Measurements from ENCODE around the gene NCKAP1.

GRCh38 chr2:182933629-182934028 lies 104.6 kb downstream of the NCKAP1 start:
- TF ChIP-seq POLR2A (IDR thresholded peaks at IDR 0.05; ENCODE audit: extremely low read depth, insufficient read length) (no peak), CTCF (IDR thresholded peaks at IDR 0.05; ENCODE audit: low read depth, low read length) (no peak)
